HG03060 (cell line): ENCODE results near the gene GINS1.
"Not testable (repeated sequence)": the region's sequence is repeated elsewhere in the genome, so short reads cannot be mapped to it uniquely, and the experiment has no call there.

Source experiments
- ATAC-seq: cut with Tn5 transposase; IDR thresholded peaks from one replicate; pipeline ENCODE4 v1.9.1; 2021; ENCODE audit warnings: low read depth, moderate number of reproducible peaks; ENCODE audit not compliant: unreplicated experiment

The GINS1 gene

DNA sequence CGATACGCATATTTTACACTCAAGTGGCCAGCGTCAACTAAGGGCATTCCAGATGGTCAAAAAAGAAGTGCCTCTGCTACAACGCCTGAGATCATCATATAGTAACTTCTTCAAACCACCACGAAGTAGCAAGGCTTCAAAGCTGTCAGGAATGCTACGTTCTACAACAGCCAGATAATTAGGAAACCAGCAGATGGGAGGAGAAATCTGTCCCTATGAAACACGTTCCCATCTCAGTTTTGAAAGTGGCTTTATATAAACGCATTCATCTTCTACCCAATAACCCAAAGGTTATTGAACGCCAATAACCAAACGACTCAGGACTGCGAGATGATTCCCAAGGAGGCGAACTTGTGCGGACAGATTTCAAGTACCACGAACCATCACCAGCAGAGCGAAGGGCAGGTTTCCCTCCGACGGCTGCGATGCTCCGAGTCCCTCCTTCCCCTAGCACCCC, 18.0 kb upstream of the GINS1 start:
- no peak for ATAC-seq

DNA sequence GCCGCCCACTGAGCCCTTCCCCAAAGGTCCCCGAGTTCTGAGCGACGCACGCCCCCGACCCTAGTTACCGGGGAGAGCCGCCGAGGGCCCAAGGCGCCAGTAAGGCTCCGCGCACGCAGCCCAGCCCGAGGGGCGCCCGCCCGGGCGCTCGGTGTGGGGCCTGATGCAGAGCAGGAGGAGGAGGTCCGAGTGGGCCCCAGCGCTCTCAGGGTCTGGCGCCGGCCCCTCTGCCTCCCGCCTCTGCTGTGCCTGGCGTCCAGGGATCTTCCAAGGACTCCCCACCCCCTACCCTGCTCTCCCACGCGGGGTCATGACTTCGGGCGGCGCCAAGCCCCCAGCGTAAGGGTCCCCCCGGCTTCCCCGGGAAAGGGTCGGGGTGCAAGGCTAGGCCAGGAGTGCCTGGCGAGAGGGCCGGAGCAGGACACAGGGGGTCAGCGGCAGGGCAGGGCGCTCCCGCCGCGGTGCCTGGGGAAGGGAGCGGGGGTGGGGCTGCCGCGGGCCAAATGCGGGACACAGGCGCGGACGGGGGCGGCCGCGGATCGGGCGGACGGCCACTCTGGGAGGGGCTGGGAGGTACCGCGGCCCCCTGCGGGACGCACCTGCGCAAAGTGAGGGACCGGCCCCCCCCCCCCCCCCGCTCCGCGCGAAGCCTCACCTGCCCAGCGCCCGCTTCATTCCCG, 17.5 kb upstream of the GINS1 start:
- peak; percentile 11 for ATAC-seq

- peak; percentile 79 for ATAC-seq
Observed at GRCh38 chr20:25390538-25391528, 16.6 kb upstream of the GINS1 start, which contains the start of gene ABHD12. Gene ABHD12, minus strand, starts transcription at chr20:25390835. Its CDS starts 132 bp downstream, at chr20:25390703.

DNA sequence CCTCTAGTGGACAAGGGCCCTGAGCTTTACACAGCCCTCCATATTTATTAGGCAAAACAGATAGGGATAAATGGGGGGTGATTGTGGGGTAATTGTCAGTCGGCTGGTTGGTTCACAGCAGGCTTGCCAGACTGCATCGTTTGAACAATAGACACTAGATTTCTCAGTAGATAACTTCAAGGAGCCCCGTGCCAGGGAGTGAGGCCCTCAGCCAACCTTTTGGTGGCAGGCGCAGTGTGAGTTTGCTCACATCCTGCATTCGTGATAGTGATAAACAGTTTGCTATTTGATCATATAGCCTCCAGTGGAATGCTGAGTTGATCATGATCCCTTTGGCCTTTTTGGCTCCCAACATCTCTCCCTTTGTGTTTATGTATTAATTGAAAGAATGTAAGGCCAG, 13.2 kb upstream of the GINS1 start:
- ATAC-seq: no peak

GRCh38 chr20:25394996-25395395, 12.5 kb upstream of the GINS1 start:
- no peak for ATAC-seq

GRCh38 chr20:25397096-25397495, 10.4 kb upstream of the GINS1 start:
- ATAC-seq: no peak

GRCh38 chr20:25397821-25398220, 9.7 kb upstream of the GINS1 start:
- ATAC-seq: no peak

DNA sequence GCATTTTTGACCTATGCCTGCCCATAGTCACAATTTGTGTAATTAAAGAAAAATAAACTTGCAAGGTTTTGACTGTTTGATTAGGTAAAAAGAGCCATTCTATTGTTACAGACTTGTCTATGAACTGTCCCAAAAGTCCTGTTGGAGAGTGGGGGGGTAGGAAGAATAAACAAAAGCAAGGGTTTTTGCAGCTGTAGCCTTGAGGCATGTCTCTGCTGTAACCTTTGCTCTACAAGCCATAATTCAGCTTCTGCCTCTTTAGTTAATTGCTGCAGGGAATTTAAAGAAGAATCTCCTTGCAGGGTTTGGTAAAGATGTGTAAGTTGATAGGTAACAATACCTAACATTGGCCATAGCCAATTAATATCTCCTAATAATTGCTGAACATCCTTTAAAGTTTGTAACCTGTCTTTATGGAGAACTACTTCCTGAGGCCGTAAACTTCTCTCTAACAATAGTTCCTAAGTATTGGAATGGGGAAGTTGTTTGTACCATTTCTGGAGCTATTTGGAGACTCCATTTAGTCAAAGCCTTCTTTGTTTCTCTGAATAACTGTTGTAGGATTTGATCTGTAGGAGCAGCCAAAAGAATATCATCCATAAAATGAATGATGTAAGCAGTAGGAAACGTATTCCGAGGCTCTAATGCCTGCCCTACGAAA, 9.0 kb upstream of the GINS1 start:
- no peak for ATAC-seq

DNA sequence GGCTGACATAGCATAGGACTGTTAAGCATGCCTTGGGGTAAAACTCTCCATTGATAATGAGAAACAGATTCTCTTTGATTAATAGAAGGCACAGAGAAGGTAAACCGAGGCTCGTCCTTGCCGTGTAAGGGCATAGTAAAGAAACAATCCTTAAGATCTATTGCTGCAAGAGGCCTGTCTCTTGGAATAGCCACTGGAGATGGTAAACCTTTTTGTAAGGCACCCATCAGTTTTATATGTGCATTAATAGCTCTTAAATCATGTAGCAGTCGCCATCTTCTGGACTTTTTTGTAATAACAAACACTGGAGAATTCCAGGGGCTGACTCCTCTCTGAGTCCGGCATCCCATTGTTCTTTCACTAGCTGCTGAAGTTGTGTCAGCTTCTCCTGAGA, 8.4 kb upstream of the GINS1 start:
- ATAC-seq: no peak

DNA sequence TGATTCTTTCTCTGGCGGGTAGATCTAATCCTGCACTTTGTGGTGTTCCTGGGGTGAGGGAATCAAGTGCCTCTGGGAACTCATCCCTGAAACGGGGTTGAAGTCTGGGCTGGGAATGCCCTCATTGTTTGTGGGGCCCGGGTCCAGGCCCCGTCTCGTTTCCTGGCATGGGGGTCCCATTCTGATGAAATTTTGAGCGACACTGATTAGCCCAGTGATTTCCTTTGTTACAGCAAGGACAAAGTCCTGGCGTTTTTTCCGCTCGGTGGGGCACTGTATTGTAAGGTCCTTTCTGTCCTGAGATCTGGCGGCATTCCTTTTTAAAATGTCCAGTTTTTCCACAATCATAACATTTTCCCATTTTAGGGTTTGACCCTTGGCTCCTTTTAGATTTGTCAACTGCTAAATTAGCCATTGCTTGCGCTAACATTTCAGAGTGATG, 7.2 kb upstream of the GINS1 start:
- not testable (repeated sequence) for ATAC-seq

DNA sequence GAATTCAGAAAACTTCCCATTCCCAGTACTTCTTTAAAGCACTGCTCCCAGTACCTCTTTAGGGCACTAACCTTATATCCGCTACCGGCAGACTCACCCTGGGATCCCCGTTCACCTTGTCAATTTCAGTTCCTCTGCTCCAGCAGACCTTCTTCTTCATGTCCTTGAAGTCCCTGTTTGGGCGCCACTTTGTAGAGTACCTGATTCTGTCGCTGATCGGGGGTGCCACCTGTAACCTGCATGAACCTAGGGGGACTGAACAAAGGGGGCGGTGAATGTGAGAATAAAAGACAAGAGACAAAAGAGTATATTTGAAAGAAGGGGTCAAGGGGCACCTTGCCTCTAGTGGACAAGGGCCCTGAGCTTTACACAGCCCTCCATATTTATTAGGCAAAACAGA, 4.9 kb upstream of the GINS1 start:
- ATAC-seq: no peak

- no peak for ATAC-seq
Observed at GRCh38 chr20:25408170-25408547, 686 bp downstream of the GINS1 start.

DNA sequence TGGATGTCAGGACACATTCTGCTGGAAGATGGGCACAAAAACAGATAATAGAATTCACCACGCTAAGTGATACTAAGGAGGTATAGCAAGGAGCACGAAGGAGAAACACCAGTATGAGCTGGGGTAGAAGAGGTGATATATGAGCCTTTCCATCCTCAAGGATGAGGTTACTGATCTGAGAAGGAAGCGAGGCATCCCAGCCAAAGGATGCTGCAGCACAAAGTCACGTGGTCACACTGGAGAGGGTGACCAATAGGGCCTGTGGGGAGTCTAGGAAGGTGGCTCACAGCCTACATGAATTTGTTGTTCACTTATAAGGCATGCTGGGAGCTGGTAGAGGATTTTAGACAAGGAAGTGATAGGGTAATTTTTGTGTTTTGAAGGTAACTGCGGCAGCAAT, 1.4 kb downstream of the GINS1 start:
- ATAC-seq: no peak

GRCh38 chr20:25418776-25419175, 11.3 kb downstream of the GINS1 start:
- no peak for ATAC-seq

GRCh38 chr20:25421102-25421501, 13.6 kb downstream of the GINS1 start:
- ATAC-seq: no peak

DNA sequence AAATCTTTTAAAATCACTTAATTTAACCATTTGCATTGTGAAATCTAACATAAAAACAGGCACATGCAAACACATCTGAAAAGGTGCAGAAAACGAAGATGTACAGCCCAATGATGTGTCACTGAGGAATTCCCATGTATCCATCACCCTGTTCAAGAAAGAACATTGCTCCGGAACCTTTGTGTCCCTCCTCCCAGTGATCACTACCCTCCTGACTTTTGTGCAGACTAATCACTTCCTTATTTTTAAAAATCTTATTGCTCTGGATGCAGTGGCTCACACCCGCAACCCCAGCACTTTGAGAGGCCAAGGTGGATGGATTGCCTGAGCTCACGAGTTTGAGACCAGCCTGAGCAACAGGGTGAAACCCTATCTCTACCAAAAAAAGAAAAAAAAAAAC, 14.6 kb downstream of the GINS1 start:
- no peak for ATAC-seq

DNA sequence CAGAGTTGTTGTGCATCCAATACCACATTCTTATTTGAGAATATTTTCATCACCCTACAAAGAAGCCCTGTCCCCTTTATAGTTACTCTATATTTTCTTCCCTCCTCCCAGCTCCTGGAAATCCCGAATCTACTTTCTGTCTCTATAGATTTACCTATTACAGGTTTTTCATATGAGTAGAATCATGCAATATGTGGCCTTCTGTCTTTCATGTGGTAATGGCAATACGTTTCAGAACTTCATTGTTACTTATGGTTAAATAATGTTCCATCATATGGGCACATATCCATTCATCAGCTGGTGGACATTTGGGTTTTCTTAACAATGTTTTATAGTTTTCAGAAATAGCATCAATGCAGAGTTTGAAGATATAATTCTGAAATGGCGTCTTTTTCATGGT, 17.1 kb downstream of the GINS1 start:
- no peak for ATAC-seq

DNA sequence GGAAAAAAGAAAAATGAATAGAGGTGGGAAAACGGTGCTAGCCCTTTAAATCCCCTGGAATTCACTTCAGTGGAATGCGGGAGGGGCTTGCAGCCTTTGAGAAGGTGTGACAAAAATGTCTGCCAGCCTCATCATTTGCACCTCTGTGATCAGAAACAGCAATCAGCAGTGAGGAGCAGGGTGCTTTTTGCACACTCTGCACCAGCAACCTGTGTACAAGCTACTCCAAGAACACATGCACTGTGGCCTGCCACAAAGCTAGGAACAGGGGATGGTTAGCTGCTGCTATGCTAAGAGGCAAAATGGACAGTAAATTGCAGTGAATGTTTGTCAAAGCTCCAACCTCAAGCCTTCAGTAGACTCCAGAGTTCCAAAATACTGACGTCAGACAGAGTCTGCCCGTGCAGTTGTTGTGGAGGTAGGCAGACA, 29.7 kb downstream of the GINS1 start:
- no peak for ATAC-seq

- ATAC-seq: no peak
Observed at GRCh38 chr20:25439328-25439727, 31.9 kb downstream of the GINS1 start.

DNA sequence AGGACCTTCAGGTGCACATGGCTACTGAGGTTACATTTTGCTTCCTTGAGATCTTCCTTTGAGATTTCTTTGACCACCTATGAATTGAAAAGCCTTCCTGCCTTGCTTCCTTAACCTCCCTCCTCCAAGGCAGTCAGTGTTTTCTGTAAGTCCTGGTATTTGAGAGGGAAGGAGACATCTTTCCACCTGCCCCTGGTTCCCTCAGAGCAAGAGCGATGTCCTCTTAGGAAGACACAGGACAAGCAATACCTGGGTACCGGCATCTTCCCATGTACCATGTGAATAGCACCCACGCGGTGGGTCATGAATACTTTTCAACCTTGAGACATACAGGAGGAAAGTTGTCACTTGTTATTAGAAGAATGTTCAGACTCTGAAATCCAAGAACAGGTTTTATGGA, 37.1 kb downstream of the GINS1 start:
- no peak for ATAC-seq

GRCh38 chr20:25447671-25448070, 40.2 kb downstream of the GINS1 start:
- ATAC-seq: no peak
